ENCODE measurements around the gene EFCAB13. TPM values are rescaled to one million over a fixed set of nuclear protein-coding genes. Genes with fewer than 3 reads are reported as not detected.

Gene EFCAB13
- total and polyA plus RNA-seq, 2 experiments from 2014 or later, result 2.1 to 3.1 TPM

- no peaks in the 10 kb centered on the region for H3K36me3 ChIP-seq (replicated peaks; ENCODE audit: insufficient read depth, low read depth)
- no peak overlapping the region for H3K4me3 ChIP-seq
- no peaks in the 10 kb centered on the region for H3K79me2 ChIP-seq
- H3K9me3 ChIP-seq (ENCODE audit: low read depth), result peaks cover 3% of the 10 kb centered on the region
- no peak overlapping the region for H3K27ac ChIP-seq
- no peak for TF ChIP-seq EZH2phosphoT487 (IDR thresholded peaks at IDR 0.05; ENCODE audit: low read depth, severe bottlenecking, unreplicated experiment)
- TF ChIP-seq, protein P1, sequence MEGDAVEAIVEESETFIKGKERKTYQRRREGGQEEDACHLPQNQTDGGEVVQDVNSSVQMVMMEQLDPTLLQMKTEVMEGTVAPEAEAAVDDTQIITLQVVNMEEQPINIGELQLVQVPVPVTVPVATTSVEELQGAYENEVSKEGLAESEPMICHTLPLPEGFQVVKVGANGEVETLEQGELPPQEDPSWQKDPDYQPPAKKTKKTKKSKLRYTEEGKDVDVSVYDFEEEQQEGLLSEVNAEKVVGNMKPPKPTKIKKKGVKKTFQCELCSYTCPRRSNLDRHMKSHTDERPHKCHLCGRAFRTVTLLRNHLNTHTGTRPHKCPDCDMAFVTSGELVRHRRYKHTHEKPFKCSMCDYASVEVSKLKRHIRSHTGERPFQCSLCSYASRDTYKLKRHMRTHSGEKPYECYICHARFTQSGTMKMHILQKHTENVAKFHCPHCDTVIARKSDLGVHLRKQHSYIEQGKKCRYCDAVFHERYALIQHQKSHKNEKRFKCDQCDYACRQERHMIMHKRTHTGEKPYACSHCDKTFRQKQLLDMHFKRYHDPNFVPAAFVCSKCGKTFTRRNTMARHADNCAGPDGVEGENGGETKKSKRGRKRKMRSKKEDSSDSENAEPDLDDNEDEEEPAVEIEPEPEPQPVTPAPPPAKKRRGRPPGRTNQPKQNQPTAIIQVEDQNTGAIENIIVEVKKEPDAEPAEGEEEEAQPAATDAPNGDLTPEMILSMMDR (IDR thresholded peaks at IDR 0.05; ENCODE audit: poor library complexity), result no peak
- TF ChIP-seq EZH2 (IDR thresholded peaks at IDR 0.05; ENCODE audit: borderline replicate concordance), result no peak
- no peaks in the 10 kb centered on the region for H3K27me3 ChIP-seq
- no peak overlapping the region for H3K4me2 ChIP-seq
- WGBS (ENCODE audit: low lambda C conversion rate, missing lambda C conversion rate), result 67% methylated on average over 1 of the region's 1 CpG
- DNase-seq (ENCODE audit: low spot score), result no peak
- no peak overlapping the region for H2AFZ ChIP-seq
- no peaks in the 10 kb centered on the region for H3K4me1 ChIP-seq (ENCODE audit: insufficient read depth)
- no peaks in the 10 kb centered on the region for H4K20me1 ChIP-seq (ENCODE audit: insufficient read depth, poor library complexity, severe bottlenecking)
- no peaks in the 10 kb centered on the region for H3K9me2 ChIP-seq (replicated peaks; ENCODE audit: insufficient read depth)
Measured at GRCh38 chr17:47400333-47400732, 76.6 kb downstream of the EFCAB13 start.

DNA sequence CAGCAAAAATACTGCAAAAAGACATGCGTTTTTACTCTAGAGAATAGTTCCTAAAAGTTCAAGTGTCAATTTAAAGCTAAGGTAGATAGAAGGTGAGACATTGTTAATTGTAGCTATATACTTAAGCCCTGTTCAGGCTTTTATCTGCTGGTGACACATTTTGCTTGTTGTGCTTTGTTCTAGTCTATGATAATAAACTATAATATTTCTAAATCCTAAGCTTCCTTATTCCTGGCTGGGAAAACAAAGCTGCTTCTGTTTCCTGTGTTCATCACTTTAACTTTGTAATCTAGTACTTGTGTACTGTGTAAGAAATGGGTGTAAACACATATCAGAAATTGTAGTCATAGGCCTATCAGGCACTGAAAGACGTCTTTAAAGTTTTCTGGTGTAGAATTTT is 77.3 kb downstream of the EFCAB13 start:
- peaks cover 3% of the 10 kb centered on the region for H3K9me3 ChIP-seq (ENCODE audit: low read depth)
- no peak overlapping the region for H2AFZ ChIP-seq
- no peaks in the 10 kb centered on the region for H3K4me1 ChIP-seq (ENCODE audit: insufficient read depth)
- no peaks in the 10 kb centered on the region for H3K36me3 ChIP-seq (replicated peaks; ENCODE audit: insufficient read depth, low read depth)
- no peaks in the 10 kb centered on the region for H4K20me1 ChIP-seq (ENCODE audit: insufficient read depth, poor library complexity, severe bottlenecking)
- no peak overlapping the region for H3K27ac ChIP-seq
- no peak overlapping the region for H3K4me3 ChIP-seq
- H3K4me2 ChIP-seq, result no peak overlapping the region
- DNase-seq (ENCODE audit: low spot score), result no peak
- no peak for TF ChIP-seq EZH2phosphoT487 (IDR thresholded peaks at IDR 0.05; ENCODE audit: low read depth, severe bottlenecking, unreplicated experiment)
- TF ChIP-seq, protein P1 (IDR thresholded peaks at IDR 0.05; ENCODE audit: poor library complexity), result no peak
- TF ChIP-seq EZH2 (IDR thresholded peaks at IDR 0.05; ENCODE audit: borderline replicate concordance), result no peak
- no peaks in the 10 kb centered on the region for H3K27me3 ChIP-seq
- no peaks in the 10 kb centered on the region for H3K9me2 ChIP-seq (replicated peaks; ENCODE audit: insufficient read depth)
- 87% methylated on average over 2 of the region's 2 CpGs for WGBS (ENCODE audit: low lambda C conversion rate, missing lambda C conversion rate)
- H3K79me2 ChIP-seq, result no peaks in the 10 kb centered on the region

- no peak overlapping the region for H3K4me2 ChIP-seq
- 73% methylated on average over 3 of the region's 3 CpGs for WGBS (ENCODE audit: low lambda C conversion rate, missing lambda C conversion rate)
- H2AFZ ChIP-seq, result no peak overlapping the region
- H4K20me1 ChIP-seq (ENCODE audit: insufficient read depth, poor library complexity, severe bottlenecking), result no peaks in the 10 kb centered on the region
- DNase-seq (ENCODE audit: low spot score), result no peak
- no peaks in the 10 kb centered on the region for H3K4me1 ChIP-seq (ENCODE audit: insufficient read depth)
- no peaks in the 10 kb centered on the region for H3K27me3 ChIP-seq
- H3K9me2 ChIP-seq (replicated peaks; ENCODE audit: insufficient read depth), result no peaks in the 10 kb centered on the region
- TF ChIP-seq, protein P1 (IDR thresholded peaks at IDR 0.05; ENCODE audit: poor library complexity), result no peak
- TF ChIP-seq EZH2 (IDR thresholded peaks at IDR 0.05; ENCODE audit: borderline replicate concordance) (no peak), EZH2phosphoT487 (IDR thresholded peaks at IDR 0.05; ENCODE audit: low read depth, severe bottlenecking, unreplicated experiment) (no peak)
- no peaks in the 10 kb centered on the region for H3K79me2 ChIP-seq
- no peaks in the 10 kb centered on the region for H3K36me3 ChIP-seq (replicated peaks; ENCODE audit: insufficient read depth, low read depth)
- no peaks in the 10 kb centered on the region for H3K9me3 ChIP-seq (ENCODE audit: low read depth)
- no peak overlapping the region for H3K27ac ChIP-seq
- no peak overlapping the region for H3K4me3 ChIP-seq
Measured at GRCh38 chr17:47404006-47404405, 80.3 kb downstream of the EFCAB13 start.

GRCh38 chr17:47404875-47405274 is 81.1 kb downstream of the EFCAB13 start:
- DNase-seq (ENCODE audit: low spot score), result no peak
- Histone ChIP-seq H3K9me3 (ENCODE audit: low read depth) (no peaks in the 10 kb centered on the region), H3K9me2 (replicated peaks; ENCODE audit: insufficient read depth) (no peaks in the 10 kb centered on the region), H3K27ac (no peak overlapping the region), H3K4me2 (no peak overlapping the region), H4K20me1 (ENCODE audit: insufficient read depth, poor library complexity, severe bottlenecking) (no peaks in the 10 kb centered on the region), H3K79me2 (no peaks in the 10 kb centered on the region), H2AFZ (no peak overlapping the region), H3K4me3 (no peak overlapping the region), H3K27me3 (no peaks in the 10 kb centered on the region), H3K4me1 (ENCODE audit: insufficient read depth) (no peaks in the 10 kb centered on the region), H3K36me3 (replicated peaks; ENCODE audit: insufficient read depth, low read depth) (no peaks in the 10 kb centered on the region)
- no peak for TF ChIP-seq EZH2phosphoT487 (IDR thresholded peaks at IDR 0.05; ENCODE audit: low read depth, severe bottlenecking, unreplicated experiment)
- TF ChIP-seq EZH2 (IDR thresholded peaks at IDR 0.05; ENCODE audit: borderline replicate concordance), result no peak
- TF ChIP-seq, protein P1 (IDR thresholded peaks at IDR 0.05; ENCODE audit: poor library complexity), result no peak

Data from hepatocyte (in vitro differentiated cells).